MM.1S (cell line): ENCODE measurements around the gene PSORS1C1.

Source experiments
- DNase-seq: peaks from one replicate; pipeline ENCODE4 v3.0.0-alpha.2; 2015
- H2AFZ ChIP-seq: fragments of 300-600 bp; sonication (generic); 2 replicates; pipeline ENCODE4 v1.6.0; 2016; ENCODE audit warnings: antibody characterized with exemption, low read length
- H3F3A ChIP-seq: fragments of 300-600 bp; sonication (generic); 2 replicates; pipeline ENCODE4 v1.6.1; 2016; ENCODE audit warnings: mild to moderate bottlenecking, antibody characterized with exemption, low read length, moderate library complexity, mixed read lengths; ENCODE audit not compliant: insufficient read depth
- H3K27ac ChIP-seq: fragments of 300-600 bp; sonication (generic); 2 replicates; pipeline ENCODE4 v1.5.1; 2016; ENCODE audit warnings: mild to moderate bottlenecking, low read length
- H3K27me3 ChIP-seq: fragments of 300-600 bp; sonication (generic); replicated peaks from 2 replicates; pipeline ENCODE4 v1.6.0; 2016; ENCODE audit warnings: low read length; ENCODE audit not compliant: insufficient read depth
- H3K36me3 ChIP-seq: fragments of 300-600 bp; sonication (generic); replicated peaks from 2 replicates; pipeline ENCODE4 v1.6.1; 2016; ENCODE audit warnings: mild to moderate bottlenecking, low read length, mixed read lengths; ENCODE audit not compliant: insufficient read depth
- H3K4me1 ChIP-seq: fragments of 300-600 bp; sonication (generic); 2 replicates; pipeline ENCODE4 v1.6.1; 2016; ENCODE audit warnings: low read length, mixed read lengths
- H3K4me2 ChIP-seq: fragments of 300-600 bp; sonication (generic); 2 replicates; pipeline ENCODE4 v1.6.0; 2016; ENCODE audit warnings: low read depth, low read length
- H3K4me3 ChIP-seq: fragments of 300-600 bp; sonication (generic); 2 replicates; pipeline ENCODE4 v1.5.1; 2016; ENCODE audit warnings: low read length, mixed read lengths
- H3K79me2 ChIP-seq: fragments of 300-600 bp; sonication (generic); 2 replicates; pipeline ENCODE4 v1.6.1; 2016; ENCODE audit warnings: mixed run types, low read length, mixed read lengths
- H3K9ac ChIP-seq: fragments of 300-600 bp; sonication (generic); 2 replicates; pipeline ENCODE4 v1.6.1; 2016; ENCODE audit warnings: low read length, mixed read lengths
- H3K9me2 ChIP-seq: fragments of 300-600 bp; sonication (generic); replicated peaks from 2 replicates; pipeline ENCODE4 v1.6.1; 2016; ENCODE audit warnings: mild to moderate bottlenecking, low read length, mixed read lengths; ENCODE audit not compliant: insufficient read depth
- H3K9me3 ChIP-seq: fragments of 300-600 bp; sonication (generic); replicated peaks from 2 replicates; pipeline ENCODE4 v1.6.1; 2016; ENCODE audit warnings: mild to moderate bottlenecking, low read length, mixed read lengths; ENCODE audit not compliant: insufficient read depth
- H4K20me1 ChIP-seq: fragments of 300-600 bp; sonication (generic); 2 replicates; pipeline ENCODE4 v1.6.1; 2016; ENCODE audit warnings: mild to moderate bottlenecking, low read length, moderate library complexity, mixed read lengths; ENCODE audit not compliant: insufficient read depth
- EZH2 ChIP-seq: fragments of 300-600 bp; sonication (generic); optimal IDR thresholded peaks from 2 replicates; pipeline ENCODE3; 2017; ENCODE audit warnings: low read depth, mild to moderate bottlenecking, antibody characterized with exemption, low read length, mixed read lengths
- EZH2phosphoT487 ChIP-seq: fragments of 300-600 bp; sonication (generic); IDR thresholded peaks from 2 replicates; pipeline ENCODE4 v1.6.1; 2018; ENCODE audit warnings: antibody characterized with exemption, low read length
- TF ChIP-seq, protein P1 (sequence below): fragments of 300-600 bp; sonication (generic); IDR thresholded peaks from 2 replicates; pipeline ENCODE4 v1.5.1; 2016; ENCODE audit warnings: antibody characterized with exemption, low read length, mixed read lengths

The PSORS1C1 gene

DNA sequence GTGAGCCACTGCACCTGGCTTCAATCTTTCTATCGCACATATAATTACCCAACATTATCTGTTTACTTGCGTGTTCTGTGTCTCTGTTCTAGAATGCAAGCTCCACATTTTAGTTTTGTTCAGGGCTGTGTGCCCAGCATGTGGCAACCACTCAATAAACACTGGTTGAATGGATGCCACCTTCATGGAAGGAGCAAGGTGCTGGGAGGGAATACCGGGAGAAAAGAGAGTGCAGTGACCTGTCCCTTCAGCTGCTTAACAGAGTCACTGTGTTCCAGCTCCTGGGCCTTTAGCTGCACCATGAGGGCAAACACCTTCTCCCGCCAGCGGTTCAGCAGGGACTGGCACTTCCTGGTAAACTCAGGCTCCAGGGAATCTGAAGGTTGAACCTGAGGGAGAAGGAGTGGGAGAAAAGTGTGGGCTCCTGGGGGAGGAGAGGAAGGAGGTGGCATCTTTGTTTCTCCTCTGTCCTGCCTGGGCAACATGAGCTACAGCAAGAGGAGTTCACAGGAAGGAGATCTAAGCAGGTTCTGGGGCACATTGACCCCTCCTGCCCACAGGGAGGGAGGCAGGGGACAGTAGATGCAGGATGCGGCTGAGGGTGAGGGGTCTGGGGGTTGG lies 35.3 kb downstream of the PSORS1C1 start:
- Histone ChIP-seq H3K9me2 (no peaks in the 10 kb centered on the region), H3K79me2 (no peaks in the 10 kb centered on the region), H3K27ac (no peak overlapping the region), H3K27me3 (no peaks in the 10 kb centered on the region), H3K9me3 (no peaks in the 10 kb centered on the region), H3K4me2 (no peak overlapping the region), H2AFZ (no peak overlapping the region), H3K9ac (no peak overlapping the region), H3K4me3 (no peak overlapping the region), H3K36me3 (no peaks in the 10 kb centered on the region), H3F3A (no peaks in the 10 kb centered on the region), H4K20me1 (no peaks in the 10 kb centered on the region), H3K4me1 (no peaks in the 10 kb centered on the region)
- TF ChIP-seq EZH2 (no peak), EZH2phosphoT487 (no peak)
- TF ChIP-seq, protein P1, sequence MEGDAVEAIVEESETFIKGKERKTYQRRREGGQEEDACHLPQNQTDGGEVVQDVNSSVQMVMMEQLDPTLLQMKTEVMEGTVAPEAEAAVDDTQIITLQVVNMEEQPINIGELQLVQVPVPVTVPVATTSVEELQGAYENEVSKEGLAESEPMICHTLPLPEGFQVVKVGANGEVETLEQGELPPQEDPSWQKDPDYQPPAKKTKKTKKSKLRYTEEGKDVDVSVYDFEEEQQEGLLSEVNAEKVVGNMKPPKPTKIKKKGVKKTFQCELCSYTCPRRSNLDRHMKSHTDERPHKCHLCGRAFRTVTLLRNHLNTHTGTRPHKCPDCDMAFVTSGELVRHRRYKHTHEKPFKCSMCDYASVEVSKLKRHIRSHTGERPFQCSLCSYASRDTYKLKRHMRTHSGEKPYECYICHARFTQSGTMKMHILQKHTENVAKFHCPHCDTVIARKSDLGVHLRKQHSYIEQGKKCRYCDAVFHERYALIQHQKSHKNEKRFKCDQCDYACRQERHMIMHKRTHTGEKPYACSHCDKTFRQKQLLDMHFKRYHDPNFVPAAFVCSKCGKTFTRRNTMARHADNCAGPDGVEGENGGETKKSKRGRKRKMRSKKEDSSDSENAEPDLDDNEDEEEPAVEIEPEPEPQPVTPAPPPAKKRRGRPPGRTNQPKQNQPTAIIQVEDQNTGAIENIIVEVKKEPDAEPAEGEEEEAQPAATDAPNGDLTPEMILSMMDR: no peak
- DNase-seq: no peak

GRCh38 chr6:31152781-31153180 lies 38.2 kb downstream of the PSORS1C1 start:
- Histone ChIP-seq H3K27ac (no peak overlapping the region), H3K79me2 (no peaks in the 10 kb centered on the region), H3K4me1 (peaks cover 5% of the 10 kb centered on the region; the same call in 1 of the 2 replicates), H3K9me3 (no peaks in the 10 kb centered on the region), H3K9ac (no peak overlapping the region), H3K4me3 (no peak overlapping the region), H4K20me1 (no peaks in the 10 kb centered on the region), H3K27me3 (no peaks in the 10 kb centered on the region), H2AFZ (no peak overlapping the region), H3F3A (no peaks in the 10 kb centered on the region), H3K9me2 (no peaks in the 10 kb centered on the region), H3K36me3 (no peaks in the 10 kb centered on the region), H3K4me2 (no peak overlapping the region)
- no peak for TF ChIP-seq EZH2
- no peak for TF ChIP-seq EZH2phosphoT487
- TF ChIP-seq, protein P1: no peak
- no peak for DNase-seq

- TF ChIP-seq, protein P1: no peak
- no peak for TF ChIP-seq EZH2phosphoT487
- no peak for TF ChIP-seq EZH2
- Histone ChIP-seq H2AFZ (no peak overlapping the region), H3K36me3 (no peaks in the 10 kb centered on the region)
These were observed 39.8 kb downstream of the PSORS1C1 start for GRCh38 chr6:31154436-31154835.

More at GRCh38 chr6:31154436-31154835, 39.8 kb downstream of the PSORS1C1 start:
- H3K9ac ChIP-seq: no peak overlapping the region
- no peak overlapping the region for H3K4me3 ChIP-seq
- no peaks in the 10 kb centered on the region for H3K9me2 ChIP-seq
- no peak overlapping the region for H3K27ac ChIP-seq
- 0 out of 2 replicates have a peak, but pooled peaks cover 8% of the 10 kb centered on the region for H3F3A ChIP-seq
- peaks cover 10% of the 10 kb centered on the region for H3K79me2 ChIP-seq
- H4K20me1 ChIP-seq: no peaks in the 10 kb centered on the region
- no peaks in the 10 kb centered on the region for H3K9me3 ChIP-seq
- H3K4me2 ChIP-seq: no peak overlapping the region
- no peak for DNase-seq
- H3K27me3 ChIP-seq: no peaks in the 10 kb centered on the region
- H3K4me1 ChIP-seq: peaks cover 5% of the 10 kb centered on the region; the same call in 1 of the 2 replicates
